Globus pallidus (tissue), 1 donor: ENCODE data around the gene PPIL3.
A peak's percentile ranks its signal among the peaks of the same experiment; 100 is the strongest.
"Not testable (repeated sequence)": the region's sequence is repeated elsewhere in the genome, so short reads cannot be mapped to it uniquely, and the experiment has no call there.

ENCODE experiments used
- DNase-seq: peaks from one replicate; pipeline ENCODE4 v3.0.0-alpha.2; 2015; ENCODE audit warnings: low spot score

The PPIL3 gene

DNA sequence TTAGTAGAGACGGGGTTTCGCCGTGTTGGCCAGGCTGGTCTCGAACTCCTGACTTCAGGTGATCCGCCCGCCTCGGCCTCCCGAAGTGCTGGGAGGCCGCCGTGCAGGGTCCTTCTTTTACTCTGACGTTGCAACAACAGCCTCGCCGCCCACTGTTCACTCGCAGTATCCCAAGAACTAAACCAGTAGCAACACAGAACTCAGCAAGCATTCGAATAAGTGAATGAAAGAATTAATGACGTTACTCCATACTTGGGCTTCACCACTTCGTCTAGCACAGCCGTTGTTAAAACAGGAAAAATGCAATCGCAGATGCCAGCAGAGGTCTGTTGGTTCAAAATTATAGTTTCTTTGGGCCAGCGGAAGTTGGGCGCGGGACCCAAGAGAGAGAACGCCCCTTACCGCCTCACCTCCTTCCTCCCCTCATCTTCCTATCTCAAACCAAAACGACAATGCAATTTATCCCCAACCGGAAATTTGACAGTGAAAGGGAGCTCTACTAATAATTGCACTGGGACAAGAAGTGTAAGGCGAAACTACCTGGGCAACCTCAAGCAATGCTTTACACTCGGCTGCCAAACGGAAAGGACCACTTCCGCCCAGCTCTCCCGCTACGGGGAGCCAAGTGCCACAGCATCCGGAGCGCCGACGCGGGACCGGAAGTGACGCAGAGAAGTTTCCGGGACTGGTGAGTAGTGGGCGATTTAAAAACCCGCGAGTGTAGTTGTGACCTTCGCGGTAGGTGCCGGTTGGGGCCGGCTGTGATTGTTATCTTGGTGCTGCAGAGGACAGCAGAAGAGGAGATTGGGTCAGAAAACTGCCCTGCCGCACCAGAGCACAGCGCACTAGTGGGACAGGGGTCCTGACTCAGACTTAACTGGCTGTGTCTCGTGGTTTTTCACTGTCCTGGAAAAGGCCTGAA lies at the start of gene PPIL3, which contains the start of gene NIF3L1:
Gene PPIL3, minus strand, starts transcription at position 374 of the 922 bp plus-strand sequence. CDS start 1,462 bp downstream, outside the sequence.
Gene NIF3L1, plus strand, starts transcription at position 668 of the 922 bp plus-strand sequence. CDS start 2,573 bp downstream, outside the sequence.
- peak; percentile 92 for DNase-seq

DNA sequence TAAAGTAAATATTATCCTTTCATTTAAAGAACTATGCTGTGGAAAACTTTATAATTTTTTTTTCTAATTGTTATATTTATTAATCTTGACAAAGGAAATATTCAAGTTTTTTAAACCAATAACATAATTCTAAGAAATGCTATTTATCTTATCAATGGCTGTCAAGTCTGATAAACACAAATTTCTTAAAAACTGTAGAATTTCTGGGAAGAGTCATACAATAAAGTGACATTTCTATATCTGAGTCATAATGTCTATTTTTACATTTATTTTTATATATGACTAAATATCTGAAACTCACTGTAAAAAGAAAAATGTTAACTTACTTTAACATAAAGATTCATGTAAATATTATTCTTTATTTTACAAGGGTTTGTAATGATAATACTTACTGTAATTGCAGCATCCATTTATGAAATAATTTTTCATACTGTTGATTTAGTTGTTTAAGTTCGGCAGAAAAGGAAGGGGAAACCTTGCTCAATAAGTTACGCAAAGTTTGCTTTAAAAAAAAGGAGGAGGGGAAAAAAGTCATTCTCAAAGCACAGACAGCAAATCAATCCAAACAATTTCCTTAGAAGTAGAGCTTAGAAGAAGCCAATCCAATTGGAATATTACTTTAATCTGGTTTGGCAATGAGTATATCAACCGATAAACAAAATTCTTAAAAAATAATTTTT lies 42.2 kb upstream of the PPIL3 start:
- DNase-seq, result no peak

DNA sequence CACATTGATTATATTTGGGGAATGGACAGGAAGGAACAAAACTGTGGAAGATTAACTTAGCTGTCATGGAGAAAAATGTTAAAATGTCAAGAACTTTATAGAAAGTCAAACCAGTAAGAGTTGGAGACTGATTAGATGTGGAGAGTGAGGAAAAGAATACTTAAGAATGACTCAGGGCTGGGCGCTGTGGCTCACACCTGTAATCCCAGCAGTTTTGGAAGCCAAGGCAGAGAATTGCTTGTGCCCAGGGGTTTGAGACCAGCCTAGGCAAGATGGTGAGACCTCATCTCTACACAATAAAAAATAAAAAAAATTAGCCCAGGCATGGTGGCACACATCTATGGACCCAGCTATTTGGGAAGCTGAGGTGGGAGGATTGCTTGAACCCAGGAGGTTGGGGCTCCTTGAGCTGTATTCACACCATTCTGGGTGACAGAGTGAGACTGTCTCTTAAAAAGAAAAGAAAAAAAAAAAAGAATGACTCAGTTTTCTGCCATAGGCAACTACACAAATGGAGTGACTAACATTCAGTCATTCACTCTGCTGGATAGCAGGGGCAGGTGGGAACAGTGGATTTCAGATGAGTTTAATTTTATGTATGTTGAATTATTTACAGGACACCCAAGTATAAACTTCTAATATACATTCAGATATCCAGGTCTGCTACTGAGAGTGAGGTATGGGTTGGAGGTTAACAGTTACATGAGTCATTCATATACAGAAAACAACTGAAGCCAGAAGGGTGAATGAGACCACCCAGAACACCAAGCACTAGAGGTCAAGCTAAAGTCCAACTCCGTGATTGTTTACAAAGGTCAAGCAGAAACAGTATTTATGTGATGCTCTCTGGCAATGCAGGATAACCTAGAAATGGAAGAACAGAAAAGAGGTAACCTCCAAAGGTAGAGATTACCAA lies 40.7 kb upstream of the PPIL3 start:
- DNase-seq, result no peak

DNA sequence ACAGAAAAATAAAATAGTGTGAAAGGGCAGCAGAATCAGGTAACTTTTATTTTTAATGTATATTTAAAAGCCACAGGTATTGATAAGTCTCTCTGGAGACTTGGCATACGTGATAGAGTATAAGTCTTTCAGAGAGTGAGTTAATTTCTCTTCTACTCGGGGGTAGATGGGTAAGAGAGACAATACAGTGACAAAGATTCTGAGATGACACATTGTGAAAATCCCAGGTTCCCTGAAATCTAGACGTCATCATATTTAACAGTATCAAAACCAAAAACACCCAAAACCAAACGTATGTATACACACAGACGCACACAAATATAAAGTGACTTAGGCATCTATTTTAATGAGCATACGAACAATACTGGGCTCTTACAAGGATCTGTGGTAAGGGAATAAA lies 33.6 kb upstream of the PPIL3 start:
- DNase-seq, result no peak

DNA sequence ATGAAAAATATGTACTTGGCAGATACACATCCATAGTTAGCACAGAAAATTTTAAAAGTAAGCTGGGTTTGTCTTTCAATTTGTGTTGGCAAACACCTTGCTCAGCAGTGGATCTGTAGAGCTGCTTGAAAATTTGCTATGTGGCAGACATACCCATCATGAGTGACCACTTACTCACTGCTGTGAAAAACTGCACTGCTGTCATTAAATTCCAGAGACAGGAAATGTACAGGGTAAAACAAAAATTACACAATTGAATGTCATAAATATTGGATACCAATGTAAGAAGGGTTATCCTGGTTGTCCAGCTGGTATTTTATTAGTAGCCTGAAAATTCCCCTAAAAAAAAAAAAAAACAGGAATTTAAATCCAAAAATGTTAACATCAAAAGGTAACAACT lies 24.8 kb upstream of the PPIL3 start:
- no peak for DNase-seq

DNA sequence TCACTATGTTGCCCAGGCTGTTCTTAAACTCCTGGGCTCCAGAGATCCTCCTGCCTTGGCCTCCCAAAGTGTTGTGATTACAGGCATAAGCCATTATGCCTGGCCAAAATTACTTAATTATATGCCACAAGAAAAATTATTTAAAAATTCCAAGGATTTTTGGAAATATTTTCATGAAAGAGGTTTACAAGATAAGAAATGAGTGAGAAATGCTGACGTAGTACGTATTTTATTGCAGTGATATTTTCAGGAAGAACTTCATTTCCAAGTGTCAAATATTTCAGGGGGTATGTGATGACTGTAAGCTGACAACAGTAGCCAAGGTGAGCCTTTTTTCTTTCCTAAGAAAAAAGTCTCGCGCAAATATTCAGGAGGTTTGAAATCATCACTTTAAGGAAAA lies 21.1 kb upstream of the PPIL3 start:
- no peak for DNase-seq

DNA sequence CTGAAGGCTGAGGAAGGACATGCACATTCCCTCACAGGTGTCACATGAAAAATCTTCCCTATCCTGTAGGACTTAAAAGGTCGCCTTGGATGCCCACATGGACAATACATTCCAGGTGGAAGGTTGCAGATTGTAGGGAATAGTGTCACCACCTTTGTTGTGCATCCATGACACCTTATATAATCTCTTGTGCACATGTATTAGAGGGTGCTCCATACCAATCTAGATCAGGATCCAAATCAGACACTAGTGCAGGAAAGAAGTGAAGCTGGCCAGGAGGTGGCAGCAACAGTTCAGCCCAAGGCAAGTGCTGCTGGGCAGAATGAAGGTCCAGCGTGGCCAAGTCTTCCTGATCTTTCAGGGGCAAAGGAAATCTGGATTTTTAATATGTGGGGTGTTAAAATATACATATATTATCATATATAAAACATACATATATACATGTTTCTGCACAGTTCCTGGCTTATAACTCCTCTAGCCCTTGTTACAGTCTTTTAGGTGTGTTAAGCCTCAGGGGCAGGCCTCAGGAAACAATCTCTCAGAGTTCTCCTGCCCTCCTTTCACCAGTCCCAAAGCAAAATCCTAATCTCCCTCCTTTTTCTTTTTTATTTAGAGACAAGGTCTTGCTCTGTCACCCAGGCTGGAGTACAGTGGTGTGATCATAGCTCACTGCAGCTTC lies 16.9 kb upstream of the PPIL3 start:
- DNase-seq, result peak; percentile 72

DNA sequence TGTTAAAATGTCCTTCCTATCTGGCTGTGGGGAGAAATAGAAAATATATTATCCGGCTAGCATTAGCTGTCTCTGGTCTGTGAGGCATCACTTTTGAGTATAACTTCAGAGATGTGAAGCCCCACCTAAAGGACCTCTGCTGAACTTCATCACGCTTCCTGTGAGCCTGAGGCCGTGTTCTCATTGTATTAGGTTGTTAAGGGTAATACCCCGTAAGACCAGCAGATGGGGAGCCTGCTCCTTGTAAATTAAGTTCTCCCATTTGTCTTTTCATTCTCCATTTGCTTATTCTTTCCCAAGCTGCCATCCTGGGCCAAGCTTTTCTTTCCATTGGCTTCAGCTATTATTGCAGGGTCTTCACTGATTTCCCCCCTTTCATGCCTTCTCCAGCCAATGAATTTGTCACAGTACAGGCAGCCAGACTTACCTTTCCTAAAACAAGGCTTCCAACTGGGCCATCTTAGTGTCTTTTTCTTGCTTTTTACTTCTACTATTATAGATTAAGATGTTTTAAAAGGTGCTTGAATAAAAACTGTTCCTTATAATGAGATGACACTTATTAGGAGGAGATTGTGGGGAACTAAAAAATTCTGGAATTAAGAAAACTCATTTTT lies 12.7 kb upstream of the PPIL3 start:
- peak; percentile 58 for DNase-seq

DNA sequence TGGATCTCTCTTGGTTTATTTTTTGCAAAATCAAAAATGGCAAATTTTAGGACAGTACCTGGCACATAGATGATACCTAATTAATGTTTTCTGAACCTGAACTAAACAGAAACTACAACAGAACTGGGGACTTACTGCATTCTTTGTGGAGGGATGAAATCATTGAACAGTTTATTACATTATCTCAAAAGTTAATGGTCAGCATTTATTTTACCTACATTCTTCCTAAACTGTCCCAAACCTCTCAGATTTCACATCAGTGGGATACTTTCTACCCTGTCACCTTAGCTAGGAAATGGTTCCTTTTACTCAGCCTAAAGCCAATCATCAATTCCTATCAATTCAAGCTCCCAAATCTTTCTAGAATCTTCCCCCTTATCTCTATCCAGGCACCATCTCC lies 10.6 kb upstream of the PPIL3 start:
- DNase-seq, result no peak

DNA sequence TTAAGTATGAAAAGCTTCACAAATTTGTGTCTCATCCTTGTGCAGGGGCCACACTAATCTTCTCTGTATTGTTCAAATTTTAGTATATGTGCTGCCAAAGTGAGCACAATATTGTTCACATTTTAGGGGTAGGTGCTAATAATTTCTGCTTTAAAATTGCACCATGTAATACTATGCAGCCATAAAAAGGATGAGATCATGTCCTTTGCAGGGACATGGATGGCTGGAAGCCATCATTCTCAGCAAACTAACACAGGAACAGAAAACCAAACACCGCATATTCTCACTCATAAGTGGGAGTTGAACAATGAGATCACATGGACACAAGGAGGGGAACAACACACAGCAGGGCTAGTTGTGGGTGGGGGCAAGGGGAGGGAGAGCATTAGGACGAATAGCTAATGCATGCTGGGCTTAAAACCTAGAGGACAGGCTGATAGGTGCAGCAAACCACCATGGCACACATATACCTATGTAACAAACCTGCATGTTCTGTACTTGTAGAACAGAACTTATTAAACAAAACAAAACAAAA lies 7.1 kb downstream of the PPIL3 start:
- DNase-seq, result not testable (repeated sequence)

DNA sequence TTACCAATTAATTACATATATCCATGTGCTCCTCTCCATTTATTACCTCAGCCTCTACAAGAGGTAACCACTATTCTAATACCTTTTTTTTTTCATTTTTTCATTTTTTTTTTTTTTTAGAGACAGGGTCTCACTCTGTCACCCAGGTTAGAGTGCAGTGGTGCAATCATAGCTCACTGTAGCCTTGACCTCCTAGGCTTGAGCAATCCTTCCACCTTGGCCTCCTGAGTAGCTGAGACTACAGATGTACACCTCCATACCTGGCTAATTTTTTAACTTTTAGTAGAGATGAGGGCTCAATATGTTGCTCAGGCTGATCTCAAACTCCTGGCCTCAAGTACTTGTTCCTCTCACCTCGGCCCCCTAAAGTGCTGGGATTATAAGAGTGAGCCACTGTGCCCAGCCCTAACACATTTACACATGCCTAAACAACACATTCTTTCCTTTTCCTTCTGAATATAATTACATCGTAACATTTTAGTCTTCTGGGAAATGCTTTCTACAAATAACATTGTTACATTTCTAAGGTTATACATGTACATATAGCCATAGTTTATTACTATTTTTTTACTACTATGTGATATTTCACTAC lies 10.5 kb downstream of the PPIL3 start:
- no peak for DNase-seq

DNA sequence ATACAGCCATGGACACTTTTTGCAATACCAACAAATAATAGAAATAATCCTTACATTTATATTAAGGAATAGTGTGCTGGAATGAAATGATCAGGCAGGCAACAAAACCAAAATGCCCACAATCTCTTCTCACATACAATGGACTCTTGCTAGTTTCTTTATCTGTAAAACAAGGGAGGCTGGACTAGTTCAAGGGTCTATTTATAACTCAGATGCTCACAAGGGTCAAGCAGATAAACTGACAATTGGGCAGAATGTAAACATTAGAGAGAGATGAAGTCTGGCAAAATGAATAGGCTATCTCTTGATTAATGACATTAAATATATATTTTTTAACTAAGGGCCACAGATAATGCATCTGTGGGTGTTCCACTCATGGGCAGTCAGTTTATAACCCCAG lies 11.4 kb downstream of the PPIL3 start:
- DNase-seq, result no peak

DNA sequence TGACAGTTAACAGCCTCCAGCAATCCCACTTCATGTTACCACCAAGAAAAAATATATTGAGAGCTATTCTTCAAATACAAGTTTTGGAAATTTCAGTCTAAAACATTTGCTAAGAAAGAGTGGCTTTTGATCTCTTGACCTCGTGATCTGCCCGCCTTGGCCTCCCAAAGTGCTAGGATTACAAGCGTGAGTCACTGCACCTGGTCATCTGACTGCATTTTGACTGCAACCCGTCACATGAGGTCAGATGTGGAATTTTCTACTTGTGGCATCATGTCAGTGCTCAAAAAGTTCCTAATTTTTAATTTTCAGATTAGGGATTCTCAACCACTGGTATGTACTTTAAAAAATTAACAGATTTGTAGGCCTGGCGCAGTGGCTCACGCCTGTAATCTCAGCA lies 15.3 kb downstream of the PPIL3 start:
- DNase-seq, result no peak

DNA sequence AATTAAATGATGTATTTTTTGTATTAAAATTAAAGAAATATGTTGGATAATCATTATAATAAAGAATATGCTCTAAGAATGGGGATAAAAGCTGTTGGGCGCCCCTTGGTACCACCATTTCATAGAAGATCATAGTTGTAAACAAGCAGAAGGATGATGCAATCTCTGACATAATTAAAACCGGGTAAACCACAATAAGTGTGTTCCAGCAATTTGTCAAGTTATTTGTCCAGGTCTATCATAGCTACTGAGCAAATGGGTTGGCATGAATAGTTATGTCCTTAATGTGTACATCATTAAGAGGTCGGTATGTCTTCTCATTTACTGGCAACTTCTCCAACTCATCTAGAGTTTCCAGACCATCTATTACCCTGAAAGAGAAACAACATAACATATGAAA lies 17.7 kb downstream of the PPIL3 start:
- no peak for DNase-seq

DNA sequence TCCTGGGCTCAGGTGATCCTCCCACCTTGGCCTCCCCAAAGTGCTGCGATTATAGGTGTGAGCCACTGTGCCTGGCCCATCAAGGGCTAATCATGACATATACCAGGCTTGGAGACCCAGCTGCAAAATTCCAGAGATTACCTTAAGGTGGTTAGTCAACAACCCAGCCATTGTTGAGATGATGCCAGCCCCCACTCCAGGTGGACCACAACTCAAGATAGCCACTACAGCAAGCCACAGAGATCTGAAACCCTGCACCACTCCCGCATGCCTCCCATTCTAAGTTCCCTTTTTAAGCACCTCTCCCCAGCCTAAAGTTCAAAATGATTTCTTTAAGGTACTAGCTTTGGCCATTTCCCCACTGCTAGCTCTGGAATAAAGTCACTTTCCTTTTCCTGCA lies 19.9 kb downstream of the PPIL3 start:
- no peak for DNase-seq

DNA sequence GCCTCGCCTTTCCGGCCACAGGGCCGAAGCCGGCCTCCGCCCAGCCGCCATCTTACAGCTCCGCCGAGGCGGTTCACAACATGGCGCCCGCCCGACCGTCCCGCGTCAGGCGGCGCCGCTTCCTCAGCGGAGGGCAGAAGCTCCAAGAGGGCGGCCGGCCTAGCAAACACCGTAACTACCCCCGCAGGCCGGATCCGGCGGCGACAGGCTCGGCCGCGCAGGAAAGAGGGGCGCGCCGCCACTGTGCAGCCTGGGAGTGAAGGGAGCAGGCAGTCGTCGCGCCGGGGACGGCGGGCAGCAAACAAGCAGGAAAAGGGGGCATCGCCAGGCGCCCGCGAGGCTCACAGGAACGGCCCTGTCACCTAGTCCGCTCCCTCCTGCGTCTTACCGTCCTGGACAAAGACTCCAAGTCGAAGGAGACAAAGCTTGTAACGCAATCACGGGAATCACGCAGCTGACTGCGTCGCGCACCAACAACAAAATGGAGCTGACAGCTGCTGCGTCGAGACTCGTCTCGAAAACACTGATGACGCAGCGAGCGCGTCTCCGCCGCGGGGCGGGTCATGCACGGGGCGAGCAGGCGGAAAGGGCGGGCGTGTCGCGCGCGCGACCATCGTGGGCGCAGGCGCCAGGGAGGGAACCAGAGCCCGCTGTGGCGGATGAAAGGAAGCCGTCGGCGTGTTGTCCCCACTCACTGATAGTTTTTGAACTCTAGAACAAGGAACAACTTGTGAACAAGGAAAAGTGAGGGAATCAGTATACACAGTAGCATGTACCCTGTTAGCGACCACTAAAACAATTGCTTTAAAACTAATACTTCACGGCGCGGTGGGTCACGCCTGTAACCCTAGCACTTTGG lies 24.5 kb downstream of the PPIL3 start, which contains the start of gene CLK1:
Gene CLK1, minus strand, starts transcription at position 483 of the 859 bp plus-strand sequence. CDS start 2,796 bp downstream, outside the sequence.
- DNase-seq, result peak; percentile 95

DNA sequence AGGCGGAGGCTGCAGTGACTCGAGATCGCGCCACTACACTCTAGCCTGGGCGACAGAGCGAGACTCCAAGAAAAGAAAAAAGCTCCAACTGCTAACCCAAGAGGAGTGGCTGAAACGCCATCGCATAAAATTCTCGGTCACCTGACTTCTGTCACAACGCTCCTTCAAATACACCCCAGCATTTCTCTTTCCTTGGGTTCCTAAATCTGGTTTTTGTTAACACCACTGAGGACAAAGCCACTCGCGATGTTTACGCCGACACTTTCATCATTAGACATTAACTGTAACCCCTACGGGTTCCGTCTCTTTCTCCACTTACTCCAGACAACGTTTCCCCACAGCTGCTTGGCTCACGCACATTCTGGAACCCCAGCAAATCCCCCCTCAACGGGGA lies 25.1 kb downstream of the PPIL3 start:
- DNase-seq, result peak; percentile 70

DNA sequence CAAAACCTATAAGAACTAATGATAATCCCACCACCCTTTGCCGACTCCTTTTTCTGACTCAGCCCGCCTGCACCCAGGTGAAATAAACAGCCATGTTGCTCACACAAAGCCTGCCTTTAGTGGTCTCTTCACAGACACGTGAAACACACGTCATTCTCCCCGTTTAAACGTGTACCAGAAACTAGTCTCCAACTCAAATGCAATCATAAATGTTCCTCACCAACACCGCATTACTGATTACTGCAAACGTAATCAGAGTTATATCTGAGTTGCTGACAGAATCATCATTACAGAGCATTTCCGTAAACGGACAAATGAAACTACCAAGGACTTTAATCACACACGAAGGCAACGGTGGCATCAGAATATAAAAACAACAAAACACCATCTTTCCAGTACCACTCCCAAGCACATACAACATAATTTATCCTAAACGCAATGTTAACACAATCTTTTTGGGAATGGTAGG lies 26.3 kb downstream of the PPIL3 start:
- DNase-seq, result peak; percentile 50

DNA sequence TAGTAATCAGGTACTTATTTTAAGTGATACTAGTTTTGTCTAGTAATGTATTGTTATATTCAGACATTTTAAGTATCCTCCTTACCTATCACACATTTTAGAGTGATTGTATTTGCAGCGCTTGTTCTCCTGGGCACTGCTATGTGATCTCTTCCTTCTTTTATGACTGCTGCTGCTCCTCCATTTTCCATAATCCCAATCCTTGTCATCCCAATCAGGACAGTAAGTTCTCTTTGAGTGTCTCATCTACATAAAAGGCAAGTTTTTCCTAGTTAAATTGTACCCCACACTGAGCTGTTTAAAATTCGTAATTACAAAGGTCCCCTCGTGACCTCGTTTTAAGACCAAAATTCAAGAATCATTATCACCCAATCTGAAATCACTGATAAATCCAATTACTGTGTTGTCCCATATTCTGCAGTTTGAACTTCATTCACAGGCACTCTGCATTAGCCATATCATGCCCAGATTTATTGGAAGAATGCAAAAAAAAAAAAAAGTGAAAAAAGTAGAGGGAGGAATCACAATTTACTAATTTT lies 27.2 kb downstream of the PPIL3 start:
- DNase-seq, result peak; percentile 20
